ENCODE measurements around the gene LINC01488. TPM values are rescaled to one million over a fixed set of nuclear protein-coding genes. Genes with fewer than 3 reads are reported as not detected.

The LINC01488 gene
- total RNA-seq, 1 donor from 2014 or later: 0.96 TPM

DNA sequence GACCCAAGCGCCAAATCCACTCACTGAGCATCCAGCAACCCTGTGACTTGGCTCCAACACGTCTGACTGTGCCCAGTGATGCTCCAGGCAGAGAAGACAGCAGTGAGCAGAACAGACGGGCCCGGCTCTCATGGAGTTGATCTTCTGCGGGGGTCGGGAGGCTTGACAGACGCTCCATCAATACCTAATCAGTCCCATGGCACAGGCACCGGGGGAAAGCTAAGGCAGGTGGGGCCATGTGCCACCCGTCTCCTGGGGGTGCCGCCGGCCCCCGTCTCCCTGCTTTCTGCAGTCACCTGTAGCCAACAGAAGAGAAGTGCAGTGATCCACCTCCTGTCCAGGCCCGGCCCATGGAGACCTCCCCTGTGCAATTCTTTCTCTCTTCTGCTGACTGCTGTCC, 47.5 kb downstream of the LINC01488 start:
- no peak for DNase-seq (ENCODE audit: low spot score)

DNA sequence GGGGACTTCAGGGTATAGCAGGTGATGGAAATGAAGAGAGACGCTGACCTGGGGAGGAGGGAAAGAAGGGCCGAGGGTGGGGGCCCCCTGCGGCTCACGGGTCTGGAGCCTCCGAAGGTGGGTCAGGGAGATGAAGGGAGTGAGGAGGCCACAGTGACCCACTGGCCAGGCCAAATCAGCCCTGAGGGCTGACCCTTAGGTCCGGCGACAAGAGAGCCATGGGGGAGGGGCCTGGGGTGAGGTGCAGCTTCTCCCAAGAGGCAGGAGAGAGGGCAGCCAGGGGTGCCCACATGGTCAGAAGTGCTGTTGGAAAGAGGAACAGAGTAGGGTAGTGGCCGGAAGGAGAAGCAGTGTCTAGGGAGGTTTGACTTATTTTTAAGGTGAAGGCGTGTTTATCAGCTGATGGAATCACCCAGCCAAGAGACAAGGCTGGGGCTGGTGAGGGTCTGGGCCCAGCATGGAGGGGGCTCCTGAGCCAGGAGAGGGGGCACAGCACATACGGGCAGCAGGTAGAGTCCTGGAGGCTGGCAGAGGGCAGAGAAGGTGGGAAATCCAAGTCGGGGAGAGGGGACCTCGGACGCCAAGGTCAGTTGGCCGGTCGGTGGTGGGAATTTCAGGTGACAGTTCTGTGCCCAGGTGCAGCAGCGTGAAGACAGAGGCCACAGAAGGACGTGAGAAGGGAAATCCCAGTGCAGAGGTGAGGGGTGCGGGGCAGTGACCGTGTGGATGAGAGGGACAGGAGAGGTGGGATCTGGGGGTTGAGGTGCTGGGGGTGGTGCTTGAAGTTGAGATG, 49.0 kb downstream of the LINC01488 start:
- DNase-seq (ENCODE audit: low spot score): peak; percentile 25

DNA sequence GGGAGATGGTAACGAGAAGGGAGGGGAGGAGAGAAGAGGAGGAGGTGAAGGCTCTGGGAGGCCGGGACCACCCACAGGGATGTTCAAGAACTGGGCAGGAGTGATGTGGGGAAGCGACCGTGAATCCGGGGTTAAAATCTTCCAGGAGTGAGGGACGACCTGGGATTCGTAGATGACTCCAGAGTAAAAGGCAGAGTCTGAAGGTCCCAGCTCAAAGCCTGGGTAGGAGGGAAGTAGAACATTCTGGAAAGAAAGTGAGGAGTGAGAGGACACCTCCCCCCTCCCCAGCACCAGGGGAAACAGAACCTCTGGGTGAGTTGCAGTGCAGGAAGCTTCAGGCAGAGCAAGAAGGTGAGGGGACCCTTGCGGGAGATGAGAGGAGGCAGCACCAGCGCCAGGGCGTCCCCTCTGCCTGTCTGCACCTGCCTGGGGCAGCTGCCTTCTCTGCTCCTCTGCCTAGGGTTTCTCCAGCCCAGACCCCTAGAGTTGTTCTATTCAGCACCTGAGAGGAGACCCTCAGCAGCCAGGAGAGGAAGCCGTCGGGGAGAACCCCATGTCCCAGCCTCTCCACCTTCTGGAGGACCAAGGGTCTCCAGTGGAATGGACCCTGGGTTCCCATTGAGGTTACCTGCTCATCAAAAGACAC, 49.7 kb downstream of the LINC01488 start:
- no peak for DNase-seq (ENCODE audit: low spot score)

DNA sequence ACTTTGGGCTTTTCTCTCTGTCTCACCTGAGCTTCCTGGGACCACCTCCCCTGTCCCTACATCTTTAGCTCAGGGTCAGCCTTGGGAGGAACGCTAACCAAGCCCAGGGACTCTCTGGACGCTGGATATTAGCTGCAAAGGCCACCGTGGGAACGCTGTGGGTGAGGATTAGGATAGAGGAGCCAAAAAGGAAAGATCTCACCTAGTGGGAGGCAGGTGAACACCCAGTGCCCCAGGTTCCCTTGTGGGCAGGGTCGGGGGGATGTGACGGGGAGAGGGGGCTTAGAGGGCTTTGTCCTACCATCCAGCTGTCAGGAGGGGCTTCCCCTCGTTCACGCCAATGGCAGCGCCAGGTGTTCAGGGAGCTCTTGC, 50.2 kb downstream of the LINC01488 start:
- no peak for DNase-seq (ENCODE audit: low spot score)

DNA sequence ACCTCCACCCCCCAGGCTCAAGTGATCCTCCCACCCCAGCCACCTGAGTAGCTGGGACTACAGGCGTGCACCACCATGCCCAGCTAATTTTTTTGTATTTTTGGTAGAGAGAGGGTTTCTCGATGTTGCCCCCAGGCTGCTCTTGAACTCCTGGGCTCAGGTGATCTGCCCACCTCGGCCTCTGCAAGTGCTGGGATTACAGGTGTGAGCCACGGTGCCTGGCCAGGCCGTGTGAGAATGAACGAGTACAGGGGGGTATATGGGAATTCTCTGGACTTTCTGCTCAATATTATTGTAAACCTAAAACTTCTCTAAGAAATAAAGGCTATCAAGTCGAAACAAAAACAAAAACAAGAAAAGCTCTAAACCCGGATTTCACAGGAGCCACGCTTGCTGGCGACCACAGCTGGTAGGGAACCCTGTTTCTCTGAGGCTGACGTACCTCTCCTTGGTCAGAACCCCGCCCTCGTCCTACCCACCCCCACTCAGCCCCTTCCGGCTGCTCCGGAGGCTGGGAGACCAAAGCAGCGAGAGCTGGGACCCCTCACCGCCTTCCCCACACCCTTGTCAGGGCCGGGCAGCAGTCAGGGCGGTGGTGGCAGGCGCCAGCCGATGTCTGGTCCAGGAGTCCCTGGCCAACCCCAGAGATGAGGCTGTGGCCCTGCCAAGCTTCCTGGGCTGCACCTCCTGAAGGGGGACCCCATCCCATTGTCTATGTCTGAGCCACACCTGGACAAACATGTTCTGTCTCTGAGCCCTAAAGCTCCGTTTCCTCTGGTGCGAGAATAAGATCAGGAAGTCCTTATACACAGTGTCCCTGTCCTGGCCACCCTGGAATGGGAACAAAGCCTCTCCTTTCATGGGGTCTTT, 52.1 kb downstream of the LINC01488 start:
- DNase-seq (ENCODE audit: low spot score): no peak

DNA sequence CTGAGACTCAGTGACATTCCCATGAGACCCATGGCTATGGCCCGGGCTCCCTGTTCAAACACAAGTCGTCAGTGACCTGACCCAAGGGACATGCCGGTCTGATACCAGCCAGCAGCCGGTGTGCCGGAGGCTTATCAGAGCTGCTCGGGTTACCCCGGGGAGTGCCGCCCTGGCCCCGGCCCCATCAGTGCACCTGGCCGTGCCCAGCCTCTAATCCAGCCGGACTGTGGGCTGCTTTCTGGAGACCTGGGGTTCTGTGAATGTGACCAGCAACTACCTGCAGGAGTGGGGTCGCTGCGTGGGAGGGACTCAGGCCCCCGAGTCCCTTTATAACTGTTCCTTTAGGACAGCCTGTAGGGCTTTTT, 52.7 kb downstream of the LINC01488 start:
- DNase-seq (ENCODE audit: low spot score): no peak

DNA sequence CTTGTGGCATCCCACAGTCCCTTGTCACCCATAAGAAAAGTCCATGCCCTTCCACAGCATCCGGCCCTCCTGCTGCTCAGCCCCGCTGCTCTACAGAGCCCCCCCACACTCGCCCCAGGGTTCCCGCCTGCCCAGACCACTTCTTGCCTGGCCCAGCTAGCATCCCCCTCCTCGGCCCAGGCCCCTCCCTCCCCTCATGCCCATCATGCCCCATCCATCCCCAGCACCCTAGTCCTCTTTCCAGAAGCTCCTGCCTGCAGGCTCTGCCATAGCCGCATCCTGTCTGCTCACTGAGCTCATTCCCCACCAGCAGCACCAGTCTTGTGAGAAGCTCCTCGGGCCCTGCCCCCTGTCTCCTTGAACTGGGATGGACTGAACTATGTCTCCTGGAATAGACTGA, 54.4 kb downstream of the LINC01488 start:
- no peak for DNase-seq (ENCODE audit: low spot score)

DNA sequence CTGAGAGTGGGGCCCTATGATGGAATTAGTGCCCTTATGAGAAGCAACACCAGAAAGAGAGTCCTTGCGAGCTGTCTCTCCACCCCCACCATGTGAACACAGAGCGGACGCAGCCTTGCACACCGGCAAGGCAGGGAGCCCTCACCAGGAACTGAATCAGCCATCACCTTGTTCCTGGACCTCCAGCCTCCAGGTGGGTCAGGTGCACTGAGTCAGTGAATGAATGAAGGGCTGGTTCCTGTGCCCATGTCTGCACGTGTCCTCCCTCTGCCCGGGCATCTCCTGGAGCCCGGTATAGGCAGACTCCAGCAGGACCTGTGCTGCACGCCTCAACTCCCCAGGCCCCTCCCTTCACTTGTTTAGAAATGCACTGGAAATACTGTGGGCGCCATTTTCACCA, 54.9 kb downstream of the LINC01488 start:
- DNase-seq (ENCODE audit: low spot score): no peak

DNA sequence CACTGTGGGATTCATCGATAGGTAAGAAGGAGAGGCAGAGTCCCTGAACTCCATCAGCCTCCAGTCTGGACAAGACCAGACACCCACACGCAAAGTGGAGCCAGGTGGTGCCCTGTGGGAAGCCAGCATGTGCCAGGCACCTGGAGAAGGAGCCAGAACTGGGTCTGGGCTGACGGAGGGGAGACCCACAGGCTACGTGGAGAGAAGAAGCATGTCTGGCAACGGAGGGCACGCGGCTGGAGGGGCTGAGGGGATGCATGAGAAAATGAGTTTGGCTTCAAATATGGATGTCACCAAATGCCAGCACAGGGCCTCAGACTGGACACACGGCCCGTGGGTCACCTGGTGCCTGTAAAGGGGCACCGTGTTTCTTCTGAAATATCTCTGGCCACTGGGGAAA, 55.7 kb downstream of the LINC01488 start:
- DNase-seq (ENCODE audit: low spot score): no peak

DNA sequence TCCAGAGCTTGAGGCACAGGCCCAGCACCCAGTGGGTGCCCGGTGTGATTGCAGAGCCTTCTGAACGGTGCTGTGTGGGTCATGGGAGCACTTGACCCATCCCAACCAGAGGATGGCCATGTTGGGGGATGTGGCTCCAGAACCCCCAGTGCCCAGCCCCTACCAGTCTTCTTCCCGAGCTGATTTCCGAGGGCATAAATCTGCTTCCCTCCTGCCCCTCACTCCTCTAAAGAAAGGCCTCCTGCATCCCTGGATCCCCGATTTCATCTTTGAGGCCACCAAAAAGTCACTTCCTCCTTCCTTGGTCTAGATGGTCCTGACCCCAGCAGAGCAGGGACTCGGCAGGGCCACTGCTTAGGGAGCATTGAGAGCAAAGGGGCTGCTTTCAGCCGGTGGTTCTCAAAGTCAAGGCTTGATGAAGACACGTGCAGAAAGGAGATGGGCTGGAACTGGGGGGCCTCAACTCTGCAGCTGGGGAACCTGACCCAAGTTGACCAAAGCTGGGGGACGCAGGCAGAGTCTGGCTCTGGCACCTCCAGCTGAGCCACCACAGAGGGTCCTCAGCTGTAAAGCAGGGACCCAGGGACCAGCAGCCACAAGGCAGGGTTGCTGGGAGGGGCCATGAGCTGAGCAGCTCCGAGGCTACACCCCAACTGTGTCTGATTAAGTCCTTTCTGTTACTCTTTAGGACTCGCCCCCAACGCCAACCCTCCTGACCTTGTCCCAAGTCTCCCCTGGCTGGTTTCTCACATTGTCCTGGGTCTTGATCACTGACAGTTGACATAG, 56.6 kb downstream of the LINC01488 start:
- no peak for DNase-seq (ENCODE audit: low spot score)

DNA sequence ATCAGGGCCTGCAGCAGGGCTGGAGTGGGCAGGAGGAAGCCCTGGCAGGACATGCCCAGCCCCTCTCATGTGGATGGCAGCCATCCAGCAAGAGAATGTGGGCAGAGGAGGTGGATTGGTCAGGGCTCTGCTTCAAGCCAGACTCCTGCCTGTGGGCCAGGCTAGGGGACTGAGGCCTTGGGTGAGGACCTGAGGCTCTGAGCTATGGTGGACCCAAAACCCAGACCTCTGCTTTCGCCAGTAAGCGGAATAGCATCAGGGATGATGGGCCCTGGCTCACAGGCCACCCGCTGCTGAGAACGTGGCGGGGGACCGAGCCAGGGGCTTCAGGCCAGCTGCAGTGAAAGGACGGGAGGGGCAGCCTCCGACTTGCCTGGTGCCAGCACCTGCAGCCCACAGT, 57.4 kb downstream of the LINC01488 start:
- DNase-seq (ENCODE audit: low spot score): peak; percentile 20

DNA sequence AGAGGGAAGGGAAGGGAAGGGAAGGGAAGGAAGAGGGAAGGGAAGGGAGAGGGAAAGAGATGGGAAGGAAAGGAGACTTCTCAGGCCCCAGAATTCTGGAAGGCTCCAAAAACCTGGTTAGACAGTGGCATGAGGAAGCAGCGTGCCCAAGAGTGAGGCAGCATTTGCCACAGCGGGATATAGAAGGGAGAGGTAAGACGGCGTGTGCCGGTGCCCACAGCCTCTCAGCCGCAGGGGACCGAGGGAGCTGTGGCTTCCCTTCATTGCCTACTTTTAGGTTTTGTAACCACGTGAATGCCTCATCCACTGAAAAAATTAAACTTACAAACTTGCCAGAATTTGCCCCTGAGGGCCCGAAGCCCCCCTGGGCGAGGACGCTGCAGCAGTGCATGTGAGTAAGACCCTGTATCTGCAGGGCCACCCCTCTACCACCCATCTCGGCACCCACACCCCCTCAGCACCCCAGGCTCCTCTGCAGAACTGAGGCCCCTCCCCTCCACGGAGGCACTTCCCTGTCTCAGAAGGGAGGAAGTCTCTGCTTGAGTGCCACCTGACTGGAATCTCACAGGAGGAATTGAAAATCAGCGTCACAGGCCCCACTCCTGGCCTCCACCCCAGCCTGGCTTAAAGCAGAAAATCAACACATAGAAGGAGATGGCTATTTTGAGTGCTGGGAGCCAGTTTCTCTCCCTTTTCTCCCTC, 58.1 kb downstream of the LINC01488 start:
- peak; percentile 42 for DNase-seq (ENCODE audit: low spot score)

DNA sequence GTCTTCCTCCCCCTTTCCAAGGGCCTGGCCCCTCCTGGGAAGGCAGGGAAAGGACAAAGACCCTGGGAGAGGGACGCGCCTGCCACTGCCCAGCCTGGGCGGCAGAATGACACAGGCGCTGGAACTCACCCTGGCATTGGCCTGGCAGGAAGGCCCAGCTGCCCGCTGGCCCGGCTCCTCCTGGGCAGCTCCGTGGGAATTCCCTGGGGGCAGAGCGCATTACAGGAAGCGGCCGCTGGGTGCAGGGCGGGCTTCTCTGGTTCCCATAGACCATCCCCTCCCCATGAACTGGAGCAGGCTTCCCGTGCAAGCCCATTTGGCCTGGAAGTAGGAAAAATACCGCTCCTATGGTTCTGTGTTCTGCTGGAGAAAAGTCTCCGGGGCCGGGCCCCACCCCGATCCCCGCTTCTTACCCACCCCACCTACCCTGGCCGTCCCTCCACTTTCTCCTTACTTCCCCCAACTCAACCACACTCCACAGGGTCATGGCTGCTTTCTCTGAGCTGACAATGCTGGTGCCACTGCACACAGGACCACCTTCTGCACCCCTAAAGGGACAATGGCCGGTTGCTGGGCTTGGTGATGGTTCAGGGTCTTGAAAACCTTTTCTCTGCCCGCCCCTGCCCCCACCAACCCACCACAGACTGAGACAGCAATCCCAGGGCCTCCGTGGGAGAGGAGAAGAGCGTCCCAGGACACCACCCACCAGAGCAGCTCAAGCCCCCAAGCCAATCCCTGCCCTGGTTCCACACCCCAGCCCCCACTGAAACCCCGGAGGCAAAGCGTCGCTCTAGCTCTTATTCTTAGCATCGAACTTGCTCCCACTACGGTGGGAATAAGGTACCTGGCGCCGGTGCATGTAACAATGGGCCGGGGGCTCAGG, 58.9 kb downstream of the LINC01488 start:
- DNase-seq (ENCODE audit: low spot score): no peak

DNA sequence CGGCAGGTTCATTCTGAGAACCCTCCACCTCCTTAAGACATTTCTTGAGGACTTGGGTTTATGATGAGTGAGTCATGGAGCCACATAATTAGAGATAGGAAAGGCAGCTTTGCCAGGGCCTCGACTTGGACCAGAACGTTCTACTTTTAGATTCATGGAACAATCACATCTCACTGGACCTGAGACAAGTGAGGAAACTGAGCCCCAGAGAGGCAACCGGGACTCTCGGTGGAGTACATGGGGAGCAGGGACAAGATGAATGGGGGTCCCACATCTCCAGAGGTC, 59.5 kb downstream of the LINC01488 start:
- DNase-seq (ENCODE audit: low spot score): no peak

DNA sequence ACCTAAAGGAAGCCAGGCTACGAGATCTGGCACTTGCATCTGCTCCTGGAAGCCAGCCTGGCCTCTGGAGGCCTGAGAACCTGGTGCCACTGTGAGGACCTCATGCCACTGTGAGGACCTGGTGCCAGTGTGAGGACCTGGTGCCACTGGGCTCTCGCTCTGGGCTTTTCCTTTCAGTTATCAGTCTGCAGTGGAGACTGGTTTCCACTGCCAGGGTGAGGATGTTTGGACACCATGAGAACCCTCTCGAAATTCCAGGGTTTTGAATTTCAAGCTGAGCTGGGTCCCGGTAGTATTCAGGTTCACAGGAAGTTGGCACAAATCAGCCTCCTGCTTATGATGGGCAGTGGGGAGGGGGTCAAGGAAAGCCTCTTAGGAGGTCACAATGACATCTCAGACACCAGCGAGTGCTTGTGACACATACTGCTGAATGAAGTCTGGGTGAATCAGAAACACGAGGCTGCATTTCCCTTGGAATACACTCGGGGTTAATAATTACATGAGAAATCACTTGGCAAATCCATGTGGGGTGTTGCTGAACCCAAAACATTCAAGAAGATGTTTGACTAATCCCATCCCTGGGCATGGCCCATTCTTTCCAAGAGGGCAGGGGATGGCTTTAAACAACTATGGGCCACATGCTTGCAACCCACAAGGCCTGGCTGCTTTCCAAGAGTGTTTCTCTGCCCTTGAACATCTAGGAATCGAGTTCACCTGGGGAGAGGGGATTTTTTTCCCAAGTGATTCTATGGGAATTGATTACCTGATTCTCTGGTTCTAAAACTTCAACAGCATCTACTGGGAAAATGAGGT, 60.2 kb downstream of the LINC01488 start:
- no peak for DNase-seq (ENCODE audit: low spot score)

DNA sequence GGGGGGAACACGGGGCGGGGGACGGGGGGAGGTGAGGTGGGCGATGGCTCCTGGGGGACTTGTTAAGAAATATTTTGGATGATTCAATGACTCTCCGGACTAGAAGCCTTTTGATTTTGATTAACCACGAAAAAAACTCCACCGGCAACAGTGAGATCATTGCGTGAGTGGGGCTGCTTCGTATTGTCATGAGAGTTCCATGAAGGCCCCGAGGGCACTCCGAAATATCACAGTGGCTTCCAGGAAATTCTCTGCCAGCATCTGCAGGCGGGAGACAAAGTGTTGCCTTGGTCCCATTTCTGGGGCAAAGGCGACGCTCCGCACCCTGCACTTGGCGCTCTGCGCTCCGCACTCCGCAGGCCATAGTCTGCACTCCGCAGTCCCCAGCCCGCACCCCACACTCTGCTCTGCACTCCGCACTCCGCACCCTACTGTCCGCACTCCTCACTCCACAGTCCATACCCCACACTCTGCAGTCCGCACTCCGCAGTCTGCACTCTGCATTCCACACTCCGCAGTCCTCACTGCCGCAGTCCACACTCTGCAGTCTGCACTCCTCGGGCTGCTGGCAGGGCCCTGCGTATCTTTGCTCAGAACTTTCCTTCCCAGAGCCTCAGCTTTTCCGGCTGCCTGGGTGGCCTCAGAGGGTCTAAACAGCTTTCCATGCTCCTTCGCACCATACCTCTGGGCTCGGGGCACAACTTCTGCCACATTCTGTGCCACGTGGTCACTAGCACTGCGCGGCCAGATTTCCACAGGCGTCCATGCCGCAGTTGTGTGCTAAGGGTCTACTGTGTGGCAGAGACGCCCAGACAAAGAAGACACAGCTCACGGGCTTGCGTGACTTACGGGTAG, 61.1 kb downstream of the LINC01488 start:
- DNase-seq (ENCODE audit: low spot score): no peak
